Tibial nerve (tissue), 4 donors: ENCODE measurements around the gene SDK1.

Experiments used
- EP300 ChIP-seq, 2 donors: sonication (generic); formaldehyde crosslinking; IDR thresholded peaks; one replicate each; pipeline ENCODE4 v1.6.1; 2017; ENCODE audit warnings: antibody characterized with exemption in 2 of 2, mild to moderate bottlenecking in 1 of 2
- POLR2A ChIP-seq, 2 donors: fragments of 450-650 bp; IDR thresholded peaks; one replicate each; pipeline ENCODE4 v1.6.1; 2017; ENCODE audit warnings: antibody characterized with exemption in 2 of 2, mild to moderate bottlenecking in 2 of 2, moderate library complexity in 2 of 2
- TF ChIP-seq, protein P1 (sequence below), 5 experiments: fragments of 200-600 bp in 3 of 5; fragments of 450-650 bp in 2 of 5; sonication (generic) in 3 of 5; IDR thresholded peaks; one replicate each; pipeline ENCODE4 v1.5.1; 2016 to 2019; ENCODE audit warnings: antibody characterized with exemption in 5 of 5, mild to moderate bottlenecking in 3 of 5, moderate library complexity in 2 of 5

GRCh38 chr7:3879355-3880075, 578.5 kb downstream of the SDK1 start:
- TF ChIP-seq POLR2A (IDR thresholded peaks at IDR 0.05) (no peak), EP300 (IDR thresholded peaks at IDR 0.05) (no peak)
- TF ChIP-seq, protein P1, sequence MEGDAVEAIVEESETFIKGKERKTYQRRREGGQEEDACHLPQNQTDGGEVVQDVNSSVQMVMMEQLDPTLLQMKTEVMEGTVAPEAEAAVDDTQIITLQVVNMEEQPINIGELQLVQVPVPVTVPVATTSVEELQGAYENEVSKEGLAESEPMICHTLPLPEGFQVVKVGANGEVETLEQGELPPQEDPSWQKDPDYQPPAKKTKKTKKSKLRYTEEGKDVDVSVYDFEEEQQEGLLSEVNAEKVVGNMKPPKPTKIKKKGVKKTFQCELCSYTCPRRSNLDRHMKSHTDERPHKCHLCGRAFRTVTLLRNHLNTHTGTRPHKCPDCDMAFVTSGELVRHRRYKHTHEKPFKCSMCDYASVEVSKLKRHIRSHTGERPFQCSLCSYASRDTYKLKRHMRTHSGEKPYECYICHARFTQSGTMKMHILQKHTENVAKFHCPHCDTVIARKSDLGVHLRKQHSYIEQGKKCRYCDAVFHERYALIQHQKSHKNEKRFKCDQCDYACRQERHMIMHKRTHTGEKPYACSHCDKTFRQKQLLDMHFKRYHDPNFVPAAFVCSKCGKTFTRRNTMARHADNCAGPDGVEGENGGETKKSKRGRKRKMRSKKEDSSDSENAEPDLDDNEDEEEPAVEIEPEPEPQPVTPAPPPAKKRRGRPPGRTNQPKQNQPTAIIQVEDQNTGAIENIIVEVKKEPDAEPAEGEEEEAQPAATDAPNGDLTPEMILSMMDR (IDR thresholded peaks at IDR 0.05): no peak
